ENCODE results near the gene MED25.

The MED25 gene

GRCh38 chr19:49791776-49792445 is 26.2 kb upstream of the MED25 start:
- H3K4me3 ChIP-seq (IDR thresholded peaks at IDR 0.05; ENCODE audit: insufficient read depth, low read depth, low read length), result no peak overlapping the region
- H3K27me3 ChIP-seq (ENCODE audit: insufficient read depth, low read depth), result no peaks in the 10 kb centered on the region
- TF ChIP-seq, protein P1, sequence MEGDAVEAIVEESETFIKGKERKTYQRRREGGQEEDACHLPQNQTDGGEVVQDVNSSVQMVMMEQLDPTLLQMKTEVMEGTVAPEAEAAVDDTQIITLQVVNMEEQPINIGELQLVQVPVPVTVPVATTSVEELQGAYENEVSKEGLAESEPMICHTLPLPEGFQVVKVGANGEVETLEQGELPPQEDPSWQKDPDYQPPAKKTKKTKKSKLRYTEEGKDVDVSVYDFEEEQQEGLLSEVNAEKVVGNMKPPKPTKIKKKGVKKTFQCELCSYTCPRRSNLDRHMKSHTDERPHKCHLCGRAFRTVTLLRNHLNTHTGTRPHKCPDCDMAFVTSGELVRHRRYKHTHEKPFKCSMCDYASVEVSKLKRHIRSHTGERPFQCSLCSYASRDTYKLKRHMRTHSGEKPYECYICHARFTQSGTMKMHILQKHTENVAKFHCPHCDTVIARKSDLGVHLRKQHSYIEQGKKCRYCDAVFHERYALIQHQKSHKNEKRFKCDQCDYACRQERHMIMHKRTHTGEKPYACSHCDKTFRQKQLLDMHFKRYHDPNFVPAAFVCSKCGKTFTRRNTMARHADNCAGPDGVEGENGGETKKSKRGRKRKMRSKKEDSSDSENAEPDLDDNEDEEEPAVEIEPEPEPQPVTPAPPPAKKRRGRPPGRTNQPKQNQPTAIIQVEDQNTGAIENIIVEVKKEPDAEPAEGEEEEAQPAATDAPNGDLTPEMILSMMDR (conservative IDR thresholded peaks at IDR 0.05; ENCODE audit: low read depth, low read length), result no peak
- H3K9ac ChIP-seq, result no peak overlapping the region
- H3K4me2 ChIP-seq, result no peak overlapping the region
- H4K20me1 ChIP-seq (ENCODE audit: insufficient read depth), result no peaks in the 10 kb centered on the region
- H3K36me3 ChIP-seq (ENCODE audit: insufficient read depth), result no peaks in the 10 kb centered on the region
- no peak overlapping the region for H2AFZ ChIP-seq (ENCODE audit: low read depth)
- no peaks in the 10 kb centered on the region for H3K4me1 ChIP-seq (ENCODE audit: low read depth, poor library complexity, severe bottlenecking)
- H3K27ac ChIP-seq, result no peak overlapping the region
- H3K79me2 ChIP-seq (ENCODE audit: insufficient read depth, low read depth), result no peaks in the 10 kb centered on the region

GRCh38 chr19:49792829-49793560 is 25.1 kb upstream of the MED25 start:
- Histone ChIP-seq H3K36me3 (ENCODE audit: insufficient read depth) (no peaks in the 10 kb centered on the region), H2AFZ (ENCODE audit: low read depth) (no peak overlapping the region), H3K27ac (no peak overlapping the region)

GRCh38 chr19:49793561-49793840 is 24.6 kb upstream of the MED25 start:
- no peak overlapping the region for H3K4me3 ChIP-seq (IDR thresholded peaks at IDR 0.05; ENCODE audit: insufficient read depth, low read depth, low read length)
- H4K20me1 ChIP-seq (ENCODE audit: insufficient read depth), result no peaks in the 10 kb centered on the region
- no peak overlapping the region for H3K9ac ChIP-seq
- H3K36me3 ChIP-seq (ENCODE audit: insufficient read depth), result no peaks in the 10 kb centered on the region
- no peak overlapping the region for H3K4me2 ChIP-seq
- H3K4me1 ChIP-seq (ENCODE audit: low read depth, poor library complexity, severe bottlenecking), result no peaks in the 10 kb centered on the region
- H3K27ac ChIP-seq, result no peak overlapping the region
- TF ChIP-seq, protein P1 (conservative IDR thresholded peaks at IDR 0.05; ENCODE audit: low read depth, low read length), result no peak
- no peaks in the 10 kb centered on the region for H3K79me2 ChIP-seq (ENCODE audit: insufficient read depth, low read depth)
- no peaks in the 10 kb centered on the region for H3K27me3 ChIP-seq (ENCODE audit: insufficient read depth, low read depth)
- no peak overlapping the region for H2AFZ ChIP-seq (ENCODE audit: low read depth)

More at GRCh38 chr19:49792829-49793560, 25.1 kb upstream of the MED25 start:
- Histone ChIP-seq H3K79me2 (ENCODE audit: insufficient read depth, low read depth) (no peaks in the 10 kb centered on the region), H3K4me2 (no peak overlapping the region), H4K20me1 (ENCODE audit: insufficient read depth) (no peaks in the 10 kb centered on the region), H3K27me3 (ENCODE audit: insufficient read depth, low read depth) (no peaks in the 10 kb centered on the region), H3K4me3 (IDR thresholded peaks at IDR 0.05; ENCODE audit: insufficient read depth, low read depth, low read length) (no peak overlapping the region), H3K9ac (no peak overlapping the region), H3K4me1 (ENCODE audit: low read depth, poor library complexity, severe bottlenecking) (no peaks in the 10 kb centered on the region)
- TF ChIP-seq, protein P1 (conservative IDR thresholded peaks at IDR 0.05; ENCODE audit: low read depth, low read length), result no peak

- Histone ChIP-seq H4K20me1 (ENCODE audit: insufficient read depth) (no peaks in the 10 kb centered on the region), H3K27me3 (ENCODE audit: insufficient read depth, low read depth) (no peaks in the 10 kb centered on the region), H3K4me1 (ENCODE audit: low read depth, poor library complexity, severe bottlenecking) (no peaks in the 10 kb centered on the region), H2AFZ (ENCODE audit: low read depth) (no peak overlapping the region), H3K36me3 (ENCODE audit: insufficient read depth) (no peaks in the 10 kb centered on the region), H3K9ac (no peak overlapping the region), H3K4me3 (IDR thresholded peaks at IDR 0.05; ENCODE audit: insufficient read depth, low read depth, low read length) (no peak overlapping the region), H3K4me2 (no peak overlapping the region), H3K27ac (no peak overlapping the region), H3K79me2 (ENCODE audit: insufficient read depth, low read depth) (no peaks in the 10 kb centered on the region)
- TF ChIP-seq, protein P1 (conservative IDR thresholded peaks at IDR 0.05; ENCODE audit: low read depth, low read length), result no peak
These were observed 22.5 kb upstream of the MED25 start for GRCh38 chr19:49795615-49796014.
